Left cardiac atrium (tissue), 4 donors: ENCODE data around the gene TMEM145. TPM values are rescaled to one million over a fixed set of nuclear protein-coding genes. Genes with fewer than 3 reads are reported as not detected.

Experiments
- ATAC-seq, 2 donors: fragments of 200-7000 bp; cut with Tn5 transposase; one replicate each; pipeline ENCODE4 v1.9.1; 2020; ENCODE audit warnings: mild to moderate bottlenecking in 2 of 2, moderate library complexity in 2 of 2
- DNase-seq: peaks from one replicate; pipeline ENCODE4 v3.0.0-alpha.2; 2020
- intact Hi-C, 2 donors: fragments of 100-400 bp; cut with DNase I; formaldehyde crosslinking; loops; one replicate each; pipeline versions ENCODE4 v1.14.1 to v1.15.1; 2022 to 2023
- total RNA-seq, 2 donors: library from RNA; stranded (reverse); fragmentation: NEBNext Ultra II Directional; extraction: Animal tissue kit (Norgen Biotek cat#: 25700); gene quantifications; one replicate each; pipeline ENCODE4 v1.2.1, GENCODE V29; 2021
- donor health status: DM: no; HTN: yes; CAD: no.
- donor health status: DM: no; HTN: yes; CAD: no; lungs with severe emphysema.
- donor health status: DM: yes; HTN: yes; CAD: no.
- donor health status: Dilated cardiomyopathy.

Gene TMEM145
- total RNA-seq, 2 donors from 2014 or later: 0.50 to 1.4 TPM

DNA sequence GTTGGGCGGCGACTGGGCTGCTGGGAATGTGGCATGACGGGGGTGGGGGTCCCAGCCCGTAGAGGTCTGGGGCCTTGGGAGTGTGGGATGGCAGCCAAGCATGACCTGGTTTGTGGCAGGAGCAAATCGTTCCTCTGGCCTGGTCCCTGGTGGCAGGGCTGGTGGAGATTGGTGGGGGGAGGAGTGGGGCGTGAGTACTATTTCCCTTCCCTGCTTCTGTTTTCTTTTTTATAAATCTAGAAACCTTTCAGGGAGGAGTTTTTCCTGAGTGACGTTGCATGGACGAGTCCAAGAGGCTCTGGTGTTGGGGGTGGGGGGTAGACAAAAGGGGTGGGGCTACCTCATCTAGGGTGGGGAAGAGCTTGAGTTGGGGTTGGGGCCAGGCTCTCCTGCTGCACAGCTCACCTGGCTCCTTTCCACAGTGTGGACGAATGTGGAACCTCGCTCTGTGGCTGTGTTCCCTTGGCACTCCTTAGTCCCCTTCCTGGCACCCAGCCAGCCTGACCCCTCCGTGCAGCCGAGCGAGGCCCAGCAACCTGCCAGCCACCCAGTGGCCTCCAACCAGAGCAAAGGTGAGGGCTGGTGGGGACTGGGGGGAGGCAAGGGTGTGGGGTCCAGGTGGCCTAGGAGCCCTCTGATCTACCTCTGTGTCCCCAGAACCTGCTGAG is 26.6 kb upstream of the TMEM145 start:
- ATAC-seq: no peak
- intact Hi-C loops: no loop called here
- DNase-seq: peak; percentile 66

- no peak for ATAC-seq
- no peak for DNase-seq
- intact Hi-C loops: no loop called here
These were observed 25.9 kb upstream of the TMEM145 start for GRCh38 chr19:42287017-42287826.

- DNase-seq (no peak), ATAC-seq (no peak)
- intact Hi-C loops: no loop called here
These were observed 25.3 kb upstream of the TMEM145 start for GRCh38 chr19:42287827-42288107.

DNA sequence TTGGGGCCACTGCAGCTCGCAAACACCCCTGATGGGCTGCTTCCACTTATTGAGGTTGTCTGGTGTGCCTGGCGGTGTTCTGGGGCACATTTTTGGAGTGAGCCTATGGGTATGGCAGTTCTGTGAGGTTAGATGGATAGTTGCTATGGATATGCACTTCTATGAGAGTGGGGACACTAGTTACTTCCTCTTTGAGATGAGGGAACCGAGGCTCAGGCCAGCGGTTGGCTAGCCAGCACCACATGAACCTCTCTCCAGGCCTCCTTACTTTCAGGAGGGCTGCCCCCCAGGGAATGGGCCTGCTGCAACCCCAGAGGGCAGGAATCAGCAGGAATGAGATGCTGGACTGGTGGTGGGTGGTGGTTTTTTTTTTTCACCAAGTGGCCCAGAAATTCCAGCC is 24.7 kb upstream of the TMEM145 start:
- intact Hi-C loops: no loop called here
- ATAC-seq: no peak
- DNase-seq: no peak

GRCh38 chr19:42288881-42289555 is 24.1 kb upstream of the TMEM145 start:
- ATAC-seq: no peak
- intact Hi-C loops: no loop called here

GRCh38 chr19:42289556-42290041 is 23.5 kb upstream of the TMEM145 start:
- DNase-seq (no peak), ATAC-seq (no peak)
- intact Hi-C loops: loop anchor here in 1 of 2 donors (5.0 kb wide), 1 partner anchor 42 kb away; no protein-coding TSS in a partner anchor

More at GRCh38 chr19:42288881-42289555, 24.1 kb upstream of the TMEM145 start:
- no peak for DNase-seq

- intact Hi-C loops: loop anchor here in 1 of 2 donors (5.0 kb wide), 1 partner anchor 43 kb away; no protein-coding TSS in a partner anchor
- DNase-seq (no peak), ATAC-seq (no peak)
These were observed 23.0 kb upstream of the TMEM145 start for GRCh38 chr19:42290136-42290522.

GRCh38 chr19:42290523-42291434 is 22.3 kb upstream of the TMEM145 start:
- ATAC-seq (no peak), DNase-seq (no peak)
- intact Hi-C loops: loop anchor here in 1 of 2 donors (5.0 kb wide), 1 partner anchor 43 kb away; no protein-coding TSS in a partner anchor

DNA sequence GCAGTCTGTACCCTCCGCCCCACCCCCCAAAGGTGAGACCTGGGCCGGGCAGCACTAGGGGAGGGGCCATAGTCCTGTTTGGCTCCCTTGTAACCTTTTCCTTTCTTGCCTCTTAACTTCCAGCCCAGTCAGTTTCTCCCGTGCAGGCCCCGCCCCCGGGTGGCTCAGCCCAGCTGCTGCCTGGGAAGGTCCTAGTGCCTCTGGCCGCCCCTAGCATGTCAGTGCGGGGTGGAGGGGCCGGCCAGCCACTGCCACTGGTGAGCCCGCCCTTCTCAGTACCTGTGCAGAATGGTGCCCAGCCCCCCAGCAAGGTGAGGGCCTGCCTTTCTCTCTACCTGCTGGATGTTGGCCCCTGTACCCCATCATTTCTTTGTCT is 21.7 kb upstream of the TMEM145 start:
- DNase-seq: no peak
- ATAC-seq: no peak
- intact Hi-C loops: loop anchor here in 1 of 2 donors (5.0 kb wide), 1 partner anchor 44 kb away; no protein-coding TSS in a partner anchor

DNA sequence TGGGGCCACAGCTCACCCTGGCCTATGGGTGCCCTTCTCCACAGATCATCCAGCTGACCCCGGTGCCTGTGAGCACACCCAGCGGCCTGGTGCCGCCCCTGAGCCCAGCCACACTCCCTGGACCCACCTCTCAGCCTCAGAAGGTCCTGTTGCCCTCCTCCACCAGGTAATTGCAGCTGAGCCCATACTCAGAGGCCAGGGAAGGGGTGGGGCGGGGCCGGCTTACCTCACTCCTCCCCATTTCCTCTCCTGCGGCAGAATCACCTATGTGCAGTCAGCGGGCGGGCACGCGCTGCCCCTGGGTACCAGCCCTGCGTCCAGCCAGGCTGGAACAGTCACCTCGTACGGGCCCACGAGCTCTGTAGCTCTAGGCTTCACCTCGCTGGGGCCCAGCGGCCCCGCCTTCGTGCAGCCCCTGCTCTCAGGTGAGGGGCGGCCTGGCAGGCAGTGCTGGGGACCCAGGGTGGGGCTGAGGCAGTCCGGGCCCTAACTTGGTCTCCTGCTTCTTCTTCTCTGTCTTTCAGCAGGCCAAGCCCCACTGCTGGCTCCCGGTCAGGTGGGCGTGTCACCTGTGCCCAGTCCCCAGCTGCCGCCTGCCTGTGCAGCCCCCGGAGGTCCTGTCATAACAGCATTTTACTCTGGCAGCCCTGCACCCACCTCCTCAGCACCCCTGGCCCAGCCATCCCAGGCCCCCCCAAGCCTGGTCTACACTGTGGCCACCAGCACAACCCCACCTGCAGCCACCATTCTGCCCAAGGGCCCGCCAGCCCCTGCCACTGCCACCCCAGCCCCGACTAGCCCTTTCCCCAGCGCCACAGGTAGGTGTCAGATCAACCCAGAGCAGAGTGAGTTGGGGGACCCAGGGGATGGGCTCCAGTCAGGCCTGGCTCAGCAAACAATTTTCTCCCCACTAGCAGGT is 20.8 kb upstream of the TMEM145 start:
- intact Hi-C loops: loop anchor here in 1 of 2 donors (5.0 kb wide), 1 partner anchor 45 kb away; no protein-coding TSS in a partner anchor
- no peak for DNase-seq
- ATAC-seq: no peak

DNA sequence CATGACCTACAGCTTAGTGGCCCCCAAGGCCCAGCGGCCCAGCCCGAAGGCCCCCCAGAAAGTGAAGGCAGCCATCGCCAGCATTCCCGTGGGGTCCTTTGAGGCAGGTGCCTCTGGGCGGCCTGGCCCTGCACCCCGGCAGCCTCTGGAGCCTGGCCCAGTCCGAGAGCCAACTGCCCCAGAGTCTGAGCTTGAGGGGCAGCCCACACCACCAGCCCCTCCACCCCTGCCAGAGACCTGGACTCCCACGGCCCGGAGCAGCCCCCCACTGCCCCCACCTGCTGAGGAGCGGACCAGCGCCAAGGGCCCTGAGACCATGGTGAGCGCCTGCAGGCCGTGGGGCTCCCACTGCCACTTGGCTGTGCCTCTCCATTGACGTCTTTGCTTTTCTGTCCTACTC is 20.1 kb upstream of the TMEM145 start:
- DNase-seq (no peak), ATAC-seq (no peak)
- intact Hi-C loops: loop anchor here in 1 of 2 donors (5.0 kb wide), 1 partner anchor 46 kb away; no protein-coding TSS in a partner anchor

DNA sequence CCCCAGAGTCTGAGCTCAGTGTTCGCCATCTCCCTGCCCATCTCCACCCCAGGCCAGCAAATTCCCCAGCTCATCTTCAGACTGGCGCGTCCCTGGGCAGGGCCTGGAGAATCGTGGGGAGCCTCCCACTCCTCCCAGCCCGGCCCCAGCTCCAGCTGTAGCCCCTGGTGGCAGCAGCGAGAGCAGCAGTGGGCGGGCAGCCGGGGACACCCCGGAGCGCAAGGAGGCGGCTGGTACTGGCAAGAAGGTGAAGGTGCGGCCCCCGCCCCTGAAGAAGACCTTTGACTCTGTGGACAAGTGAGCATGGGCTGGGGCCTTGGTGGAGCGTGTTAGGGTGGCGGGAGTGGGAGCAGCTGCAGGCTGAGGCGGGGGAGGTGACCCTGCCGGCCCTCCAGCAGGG is 19.6 kb upstream of the TMEM145 start:
- intact Hi-C loops: loop anchor here in 1 of 2 donors (5.0 kb wide), 1 partner anchor 46 kb away; no protein-coding TSS in a partner anchor
- ATAC-seq (no peak), DNase-seq (no peak)

DNA sequence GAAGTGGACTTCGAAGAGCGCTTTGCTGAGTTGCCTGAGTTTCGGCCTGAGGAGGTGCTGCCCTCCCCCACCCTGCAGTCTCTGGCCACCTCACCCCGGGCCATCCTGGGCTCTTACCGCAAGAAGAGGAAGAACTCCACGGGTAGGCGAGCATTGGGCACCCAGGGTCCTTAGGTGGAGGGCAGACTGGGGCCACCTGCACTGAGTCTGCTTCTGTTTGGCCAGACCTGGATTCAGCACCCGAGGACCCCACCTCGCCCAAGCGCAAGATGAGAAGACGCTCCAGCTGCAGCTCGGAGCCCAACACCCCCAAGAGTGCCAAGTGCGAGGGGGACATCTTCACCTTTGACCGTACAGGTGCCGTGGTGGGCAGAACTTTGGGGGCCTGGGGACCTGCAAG is 19.2 kb upstream of the TMEM145 start:
- ATAC-seq (no peak), DNase-seq (no peak)
- intact Hi-C loops: loop anchor here in 1 of 2 donors (5.0 kb wide), 1 partner anchor 47 kb away; no protein-coding TSS in a partner anchor

GRCh38 chr19:42294471-42295137 is 18.5 kb upstream of the TMEM145 start:
- no peak for ATAC-seq
- intact Hi-C loops: loop anchor here in 1 of 2 donors (5.0 kb wide), 1 partner anchor 47 kb away; no protein-coding TSS in a partner anchor
- DNase-seq: no peak

DNA sequence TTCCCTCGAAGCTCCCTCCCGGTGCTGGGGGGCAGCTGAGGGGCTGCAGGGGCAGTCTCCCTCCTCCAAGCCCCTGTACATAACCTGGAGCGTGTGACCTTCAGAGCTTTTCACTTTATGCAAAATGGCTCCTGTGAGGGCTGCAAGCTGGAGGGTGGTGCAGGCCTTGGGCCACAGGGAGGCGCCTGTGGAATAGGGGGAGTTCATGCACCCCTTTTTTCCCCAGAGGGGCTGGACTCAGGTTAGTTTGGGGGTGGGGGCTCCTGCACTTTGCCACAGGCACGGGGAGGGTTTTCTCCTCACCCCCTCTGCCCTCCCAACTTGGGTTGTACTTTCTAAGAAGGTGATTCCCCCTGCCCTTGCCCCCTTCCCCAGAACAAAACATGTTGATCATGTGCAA is 17.8 kb upstream of the TMEM145 start:
- DNase-seq: no peak
- intact Hi-C loops: no loop called here
- no peak for ATAC-seq

GRCh38 chr19:42295831-42296525 is 17.1 kb upstream of the TMEM145 start:
- DNase-seq (peak; percentile 80), ATAC-seq (peak; percentile 75 to 78)
- intact Hi-C loops: no loop called here
